Memory B cell (primary cell): ENCODE results near the gene C1orf167.
"Not testable (repeated sequence)": the region's sequence is repeated elsewhere in the genome, so short reads cannot be mapped to it uniquely, and the experiment has no call there.

Source experiments
- ATAC-seq: fragments of 150-1000 bp; cut with Tn5 transposase; 2 replicates; pipeline ENCODE4 v1.10.0; 2021; ENCODE audit warnings: low read depth, mild to moderate bottlenecking, moderate library complexity
- DNase-seq, 2 donors: peaks; one replicate each; pipeline ENCODE4 v3.0.0; 2022; ENCODE audit warnings: low spot score in 2 of 2
- H3K27ac Mint-ChIP-seq: one replicate; pipeline ENCODE4 v1.8.0; 2022; ENCODE audit warnings: mild to moderate bottlenecking, moderate library complexity, mixed read lengths
- H3K27me3 Mint-ChIP-seq: one replicate; pipeline ENCODE4 v1.8.0; 2022; ENCODE audit warnings: mixed read lengths
- H3K36me3 Mint-ChIP-seq: one replicate; pipeline ENCODE4 v1.8.0; 2022; ENCODE audit warnings: mild to moderate bottlenecking, mixed read lengths
- H3K4me1 Mint-ChIP-seq: one replicate; pipeline ENCODE4 v1.8.0; 2022; ENCODE audit warnings: mixed read lengths
- H3K4me3 Mint-ChIP-seq: one replicate; pipeline ENCODE4 v1.8.0; 2022; ENCODE audit warnings: mild to moderate bottlenecking, moderate library complexity, mixed read lengths
- H3K9me3 Mint-ChIP-seq: one replicate; pipeline ENCODE4 v1.8.0; 2022; ENCODE audit warnings: mixed read lengths

C1orf167 gene

DNA sequence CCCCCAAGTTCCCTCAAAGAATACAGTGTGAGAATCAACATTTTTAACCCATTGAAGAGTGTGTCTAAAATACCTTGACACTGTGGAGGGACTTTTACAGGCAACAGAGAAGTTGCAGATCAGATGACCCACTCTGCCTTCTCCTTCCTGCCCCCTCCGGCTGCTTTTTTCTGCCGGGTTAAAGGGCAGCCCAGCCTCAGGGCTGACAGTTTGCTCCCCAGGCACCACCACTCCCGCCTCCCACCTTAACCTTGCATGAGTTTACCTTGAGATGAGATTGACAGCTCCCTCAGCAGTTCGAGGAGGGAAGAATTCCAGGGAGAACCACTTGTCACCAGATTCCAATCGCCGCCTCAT lies 40.6 kb downstream of the C1orf167 start:
- Mint-ChIP-seq H3K4me3 (peak overlapping the region; percentile 90), H3K9me3 (no peaks in the 10 kb centered on the region), H3K36me3 (peaks cover 12% of the 10 kb centered on the region), H3K27me3 (no peaks in the 10 kb centered on the region), H3K4me1 (peaks cover 39% of the 10 kb centered on the region), H3K27ac (peak overlapping the region; percentile 82)
- DNase-seq, result no peak
- no peak for ATAC-seq

DNA sequence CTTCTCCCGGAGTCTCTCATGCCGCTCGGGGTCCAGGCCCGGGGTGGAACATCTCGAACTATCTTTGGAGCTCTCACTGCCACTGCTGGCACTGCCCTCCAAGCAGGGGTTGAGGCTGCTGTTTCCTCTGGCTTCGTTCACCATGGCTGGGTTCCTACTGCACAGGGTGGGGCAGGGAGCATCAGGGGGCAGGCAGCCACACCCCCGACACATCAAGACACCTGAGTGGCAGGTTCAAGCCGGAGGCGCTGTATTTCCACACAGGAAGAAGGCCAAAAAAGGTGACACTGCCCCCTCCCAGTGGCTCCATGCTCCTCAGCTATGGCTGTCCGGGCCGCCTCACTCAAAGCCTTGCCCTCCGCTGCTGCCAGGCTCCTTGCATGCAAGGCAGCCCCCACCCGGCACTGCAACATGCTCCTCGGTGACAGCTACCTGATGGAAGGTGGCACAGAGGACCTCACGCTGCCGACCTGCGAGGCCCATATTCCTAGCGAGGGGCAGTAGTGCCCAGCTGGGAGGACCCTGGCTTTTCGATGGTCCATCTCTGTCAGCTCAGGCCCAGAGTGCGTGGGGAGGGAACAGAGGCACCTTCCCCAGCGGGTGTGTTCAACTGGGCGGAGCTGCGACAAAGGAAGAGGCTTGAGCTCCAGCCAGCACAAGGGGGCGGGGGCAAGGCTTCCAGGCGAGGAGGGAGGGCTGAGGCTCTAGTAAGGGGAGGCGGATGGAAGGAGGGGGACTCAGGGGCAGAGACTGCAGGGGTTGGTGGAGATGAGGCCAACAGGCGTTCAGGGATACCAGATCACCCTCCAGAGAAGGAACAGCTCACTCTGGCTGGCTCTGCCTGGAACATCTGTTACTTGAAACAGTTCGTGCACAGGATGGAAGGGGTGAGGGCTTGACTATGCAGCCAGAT lies 41.2 kb downstream of the C1orf167 start:
- ATAC-seq (peak; percentile 20), DNase-seq (peak; percentile 42 to 56)
- Mint-ChIP-seq H3K27me3 (no peaks in the 10 kb centered on the region), H3K27ac (peak overlapping the region; percentile 82), H3K9me3 (no peaks in the 10 kb centered on the region), H3K4me1 (peaks cover 45% of the 10 kb centered on the region), H3K36me3 (peaks cover 14% of the 10 kb centered on the region), H3K4me3 (peak overlapping the region; percentile 90)

DNA sequence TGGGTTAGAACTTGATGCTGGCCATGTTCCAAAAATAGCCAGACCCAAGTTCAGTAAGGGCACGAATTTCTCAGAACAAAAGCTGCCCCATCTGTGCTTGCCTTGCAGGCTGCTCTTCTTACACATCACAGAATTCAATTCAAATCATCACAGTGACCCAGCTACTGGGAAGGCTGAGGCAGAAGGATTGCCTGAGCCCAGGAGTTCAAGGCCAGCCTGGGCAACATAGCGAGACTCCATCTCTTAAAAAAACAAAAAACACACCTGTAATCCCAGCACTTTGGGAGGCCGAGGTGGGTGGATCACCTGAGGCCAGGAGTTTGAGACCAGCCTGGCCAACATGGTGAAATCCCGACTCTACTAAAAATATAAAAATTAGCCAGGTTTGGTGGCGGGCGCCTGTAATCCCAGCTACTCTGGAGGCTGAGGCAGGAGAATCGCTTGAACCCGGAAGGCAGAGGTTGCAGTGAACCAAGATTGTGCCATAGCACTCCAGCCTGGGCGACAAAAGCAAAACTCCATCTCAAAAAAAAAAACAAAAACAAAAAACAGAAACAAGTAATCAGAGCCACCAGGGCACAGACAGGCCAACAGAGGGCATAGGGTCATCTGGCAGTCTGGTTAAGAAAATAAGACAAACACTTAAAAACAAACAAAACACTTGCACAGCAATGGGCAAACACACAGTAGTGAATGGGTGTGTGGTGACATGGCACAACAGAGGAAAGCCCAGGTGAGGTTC lies 42.1 kb downstream of the C1orf167 start:
- peaks cover 15% of the 10 kb centered on the region for H3K36me3 Mint-ChIP-seq
- not testable (repeated sequence) for H3K27me3 Mint-ChIP-seq, ATAC-seq, DNase-seq, H3K9me3 Mint-ChIP-seq
- H3K4me3 Mint-ChIP-seq, result peak overlapping the region; percentile 94
- peak overlapping the region; percentile 82 for H3K27ac Mint-ChIP-seq
- peaks cover 47% of the 10 kb centered on the region for H3K4me1 Mint-ChIP-seq

DNA sequence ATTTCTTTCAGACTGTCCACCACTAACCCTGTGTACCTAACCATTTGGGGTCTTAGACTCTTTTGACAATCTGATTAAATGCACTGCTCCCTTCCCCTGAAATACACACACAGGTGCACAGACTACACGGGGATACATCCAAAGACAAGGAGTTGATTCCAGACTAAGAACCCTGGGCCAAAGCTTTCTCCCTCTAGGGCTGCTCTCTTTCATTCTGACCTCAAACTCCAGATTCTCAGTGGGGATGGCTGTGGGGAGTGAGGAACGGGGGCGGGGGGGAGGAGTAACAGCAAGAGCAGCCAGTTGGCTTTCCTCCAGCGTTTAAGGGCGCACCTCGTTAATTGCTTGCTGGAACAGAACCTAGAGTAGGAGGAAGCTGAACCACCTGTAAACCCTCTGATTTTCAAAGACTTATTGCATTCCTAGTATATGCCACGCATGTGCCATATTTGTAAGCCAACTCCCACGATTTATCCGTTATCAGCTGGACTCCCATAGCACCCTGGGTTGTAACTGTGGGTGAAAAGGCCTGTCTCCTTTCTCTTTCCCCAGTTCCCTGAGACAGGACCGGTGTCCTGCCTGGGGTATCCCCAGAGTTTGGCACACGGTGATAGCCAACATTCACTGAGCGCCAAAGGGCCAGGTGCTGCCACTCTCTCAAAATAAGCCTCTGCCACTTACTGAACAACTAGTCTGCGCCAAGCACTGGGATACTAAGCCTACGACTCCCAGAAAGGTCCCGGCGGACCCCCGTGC lies 42.9 kb downstream of the C1orf167 start:
- Mint-ChIP-seq H3K4me1 (peaks cover 50% of the 10 kb centered on the region), H3K4me3 (peak overlapping the region; percentile 94), H3K27me3 (no peaks in the 10 kb centered on the region), H3K36me3 (peaks cover 16% of the 10 kb centered on the region), H3K9me3 (no peaks in the 10 kb centered on the region), H3K27ac (peak overlapping the region; percentile 94)
- no peak for DNase-seq
- ATAC-seq, result no peak

DNA sequence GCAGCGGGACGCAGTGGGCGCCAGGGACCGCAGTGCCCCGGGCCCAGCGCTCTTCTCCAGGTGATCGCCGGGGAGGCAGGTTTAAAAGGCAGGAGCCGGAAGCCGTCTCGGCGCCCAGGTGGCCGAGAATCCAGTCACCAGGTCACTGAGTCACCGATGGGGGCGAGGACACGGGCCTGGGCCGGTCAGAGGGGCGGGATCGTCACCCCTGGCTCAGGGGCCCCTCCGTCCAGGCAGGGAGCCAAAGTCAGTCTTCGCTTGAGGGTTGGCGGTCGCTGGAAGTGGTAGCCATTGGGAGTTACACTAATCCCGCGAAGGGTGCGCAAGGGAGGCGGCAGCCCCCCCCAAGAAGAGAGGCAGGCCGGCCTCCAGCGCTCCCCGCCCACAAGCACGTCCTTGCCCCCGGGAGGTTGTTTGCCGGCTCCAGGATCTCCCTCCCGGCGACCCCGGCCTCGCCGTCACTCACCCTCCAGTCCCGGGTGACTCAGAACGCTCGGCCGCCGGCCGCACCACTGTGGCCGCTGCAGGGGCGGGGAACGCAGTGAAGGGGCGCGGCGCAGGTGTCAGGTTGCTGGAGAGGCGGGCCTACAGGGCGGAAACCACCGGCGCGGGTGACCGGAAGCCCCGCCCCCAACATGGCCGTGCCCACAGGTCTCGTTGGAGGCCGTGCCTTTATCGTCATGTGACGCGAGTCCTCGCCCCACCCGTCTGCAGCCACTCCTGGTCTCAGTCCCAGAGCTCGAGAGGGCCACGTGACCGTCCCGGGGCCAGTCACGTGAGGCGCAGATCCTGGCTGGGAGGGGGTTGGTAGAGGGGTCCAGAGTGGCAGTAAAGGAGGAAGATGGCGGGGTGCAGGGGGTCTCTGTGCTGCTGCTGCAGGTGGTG lies 43.7 kb downstream of the C1orf167 start, which contains the start of the genes CLCN6 and MTHFR:
TSS of gene CLCN6 (plus strand) at position 770 of the 885 bp plus-strand sequence. CDS start at position 842, 72 bp downstream.
TSS of gene MTHFR (minus strand) at position 543 of the 885 bp plus-strand sequence. CDS start 2,848 bp downstream, outside the sequence.
- Mint-ChIP-seq H3K4me1 (peaks cover 47% of the 10 kb centered on the region), H3K36me3 (peaks cover 10% of the 10 kb centered on the region), H3K27me3 (no peaks in the 10 kb centered on the region), H3K27ac (peak within 1 kb of the TSS; percentile 94), H3K9me3 (no peaks in the 10 kb centered on the region), H3K4me3 (peak within 1 kb of the TSS; percentile 94)
- ATAC-seq (peak; percentile 85), DNase-seq (peak; percentile 96 to 98)

DNA sequence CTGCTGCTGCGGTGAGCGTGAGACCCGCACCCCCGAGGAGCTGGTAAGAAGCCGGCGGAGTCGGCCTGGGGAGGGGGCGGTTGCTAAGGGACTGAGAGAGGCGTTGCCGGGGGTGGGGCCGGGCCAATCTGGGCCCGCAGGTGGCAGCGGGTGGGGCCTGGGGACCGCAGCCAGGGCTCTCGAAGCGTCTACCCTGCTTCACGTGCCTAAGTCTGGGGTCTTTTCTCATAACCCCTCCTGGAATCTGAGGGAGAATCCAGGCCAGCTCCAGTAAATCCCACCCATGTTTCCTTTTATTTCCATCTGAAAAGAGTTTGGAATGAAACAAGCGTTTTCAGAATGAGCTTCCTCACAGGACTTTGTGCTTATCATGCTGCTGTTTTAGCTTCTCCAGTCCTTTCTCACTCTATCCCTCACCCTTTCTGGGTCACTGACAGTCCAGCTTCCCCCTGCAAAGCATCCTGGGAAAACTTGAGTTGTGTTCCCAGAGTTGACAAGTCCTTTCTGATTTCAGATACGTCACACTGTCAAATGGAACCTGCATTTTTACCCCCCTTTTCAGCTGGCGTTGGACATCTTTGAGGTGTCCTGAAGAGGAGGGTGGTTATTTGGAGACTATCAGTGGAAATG lies 44.4 kb downstream of the C1orf167 start:
- no peaks in the 10 kb centered on the region for H3K27me3 Mint-ChIP-seq
- no peaks in the 10 kb centered on the region for H3K9me3 Mint-ChIP-seq
- ATAC-seq (peak; percentile 64), DNase-seq (no peak)
- H3K4me3 Mint-ChIP-seq, result peak overlapping the region; percentile 94
- peaks cover 8% of the 10 kb centered on the region for H3K36me3 Mint-ChIP-seq
- H3K4me1 Mint-ChIP-seq, result peaks cover 46% of the 10 kb centered on the region
- H3K27ac Mint-ChIP-seq, result peak overlapping the region; percentile 94

DNA sequence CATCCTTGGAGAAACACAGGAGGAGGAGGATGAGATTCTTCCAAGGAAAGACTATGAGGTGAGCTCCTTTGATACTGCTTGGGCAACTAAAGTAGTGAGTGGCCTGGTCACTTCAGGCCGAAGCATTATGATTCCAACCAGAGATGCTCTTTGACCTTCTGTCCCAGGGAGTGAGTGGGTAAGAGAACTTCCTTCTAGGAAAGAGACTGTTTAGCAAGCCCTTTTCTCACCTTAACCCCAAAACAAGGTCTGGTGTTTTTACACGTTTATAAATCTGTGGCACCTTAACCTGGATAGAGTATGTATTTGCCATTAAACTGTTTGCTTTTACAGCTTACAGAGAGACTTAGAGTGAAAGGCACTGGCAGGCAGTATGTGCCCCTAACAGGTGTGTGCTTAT lies 45.1 kb downstream of the C1orf167 start:
- Mint-ChIP-seq H3K4me3 (peak overlapping the region; percentile 94), H3K9me3 (no peaks in the 10 kb centered on the region), H3K4me1 (peaks cover 46% of the 10 kb centered on the region), H3K27me3 (no peaks in the 10 kb centered on the region), H3K27ac (peak overlapping the region; percentile 94), H3K36me3 (peaks cover 12% of the 10 kb centered on the region)
- DNase-seq, result no peak
- ATAC-seq, result no peak

DNA sequence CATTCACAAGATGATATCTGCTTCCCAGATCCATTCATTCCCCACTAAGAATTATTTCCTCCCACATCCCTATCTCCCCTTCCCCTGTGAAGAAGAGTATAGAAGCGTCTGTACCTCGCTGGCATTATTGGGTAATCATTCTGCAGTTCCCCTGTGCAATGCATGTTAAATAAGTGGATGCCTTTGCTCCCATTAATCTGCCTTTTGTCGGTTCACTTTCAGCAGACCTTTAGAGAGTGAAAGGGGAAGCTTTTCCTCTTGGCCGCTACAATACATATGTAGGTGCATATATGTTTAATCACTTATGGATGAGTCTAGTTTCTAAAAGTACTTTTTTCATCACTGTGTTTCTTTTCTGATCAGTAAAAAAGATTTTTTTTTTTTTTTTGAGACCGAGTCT lies 51.0 kb downstream of the C1orf167 start:
- Mint-ChIP-seq H3K27ac (no peak overlapping the region), H3K9me3 (no peaks in the 10 kb centered on the region), H3K36me3 (peaks cover 29% of the 10 kb centered on the region), H3K4me1 (peaks cover 28% of the 10 kb centered on the region), H3K4me3 (no peak overlapping the region), H3K27me3 (no peaks in the 10 kb centered on the region)
- DNase-seq (no peak), ATAC-seq (no peak)

DNA sequence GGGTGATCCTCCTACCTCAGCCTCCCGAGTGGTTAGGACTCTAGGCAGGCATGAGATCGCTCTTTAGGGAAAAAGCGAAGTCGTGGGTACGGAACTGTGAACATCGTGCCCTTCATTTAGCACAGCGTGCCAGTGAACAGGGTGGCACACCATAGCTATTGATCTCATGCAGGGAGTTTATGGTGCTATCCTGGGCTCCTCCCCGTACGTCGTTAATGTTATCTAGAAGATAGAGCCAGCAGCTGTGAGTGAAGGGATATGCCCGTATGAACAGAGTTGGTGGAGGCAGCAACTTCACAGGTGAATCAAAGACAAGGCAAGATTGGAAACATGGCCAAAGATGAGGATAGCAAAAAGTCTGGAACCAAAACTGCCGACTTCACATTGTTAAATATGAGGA lies 55.2 kb downstream of the C1orf167 start:
- no peak overlapping the region for H3K4me3 Mint-ChIP-seq
- no peaks in the 10 kb centered on the region for H3K9me3 Mint-ChIP-seq
- peaks cover 16% of the 10 kb centered on the region for H3K4me1 Mint-ChIP-seq
- peaks cover 34% of the 10 kb centered on the region for H3K36me3 Mint-ChIP-seq
- ATAC-seq, result no peak
- H3K27me3 Mint-ChIP-seq, result no peaks in the 10 kb centered on the region
- DNase-seq, result no peak
- no peak overlapping the region for H3K27ac Mint-ChIP-seq

DNA sequence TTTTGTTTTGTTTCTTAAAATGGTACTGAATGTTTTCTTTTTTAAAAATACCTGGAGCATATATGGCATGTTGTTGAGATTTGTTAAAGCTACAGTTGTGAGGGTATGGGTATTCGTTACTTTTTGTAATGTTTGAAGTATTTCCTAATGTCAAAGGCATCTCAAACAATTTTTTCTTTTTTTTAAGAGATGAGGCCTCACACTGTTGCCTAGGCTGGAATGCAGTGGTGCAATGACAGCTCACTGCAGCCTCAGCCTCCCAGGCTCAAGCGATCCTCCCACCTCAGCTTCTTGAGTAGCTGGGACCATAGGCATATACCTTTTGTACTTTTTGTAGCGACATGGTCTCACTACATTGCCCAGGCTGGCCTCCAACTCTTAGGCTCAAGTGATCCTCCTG lies 60.1 kb downstream of the C1orf167 start:
- DNase-seq (no peak), ATAC-seq (no peak)
- no peaks in the 10 kb centered on the region for H3K9me3 Mint-ChIP-seq
- peaks cover 34% of the 10 kb centered on the region for H3K36me3 Mint-ChIP-seq
- H3K4me1 Mint-ChIP-seq, result peaks cover 2% of the 10 kb centered on the region
- peak overlapping the region; percentile 14 for H3K27ac Mint-ChIP-seq
- no peak overlapping the region for H3K4me3 Mint-ChIP-seq
- no peaks in the 10 kb centered on the region for H3K27me3 Mint-ChIP-seq

DNA sequence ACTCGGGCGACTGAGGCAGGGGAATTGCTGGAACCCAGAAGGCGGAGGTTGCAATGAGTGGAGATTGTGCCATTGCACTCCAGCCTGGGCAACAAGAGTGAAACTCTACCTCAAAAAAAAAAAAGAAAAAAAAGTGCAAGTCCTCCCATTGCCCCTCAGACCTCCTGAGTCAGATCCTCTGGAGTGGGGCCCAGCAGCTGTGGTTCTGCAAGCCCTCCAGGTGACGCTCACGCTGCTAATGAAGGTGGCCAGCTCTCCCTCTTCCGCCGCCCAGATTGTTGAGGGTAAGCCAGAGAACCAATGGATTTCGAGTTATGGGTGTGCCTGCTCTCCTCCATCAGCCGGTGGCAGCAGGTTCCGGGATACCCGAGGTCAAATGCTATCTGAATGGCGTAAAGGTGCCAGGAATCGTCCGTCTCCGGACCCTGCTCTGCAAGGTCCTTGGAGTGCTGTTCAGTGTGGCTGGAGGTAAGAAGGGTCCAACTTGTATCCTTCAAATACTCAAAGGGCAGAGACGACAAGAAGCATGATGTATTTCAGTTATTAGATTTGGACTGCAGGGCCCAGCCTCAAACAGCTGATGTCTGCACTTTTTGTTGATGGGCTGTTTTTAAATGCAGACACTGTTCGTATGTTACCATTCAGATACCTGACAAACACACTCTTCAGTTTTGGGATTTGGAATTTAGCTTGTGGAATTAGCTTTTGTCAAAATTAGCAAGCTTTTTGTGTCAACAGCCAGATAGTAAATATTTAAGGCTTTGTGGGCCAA lies 61.6 kb downstream of the C1orf167 start:
- no peak for DNase-seq
- H3K4me1 Mint-ChIP-seq, result no peaks in the 10 kb centered on the region
- no peak for ATAC-seq
- H3K36me3 Mint-ChIP-seq, result peaks cover 38% of the 10 kb centered on the region
- H3K4me3 Mint-ChIP-seq, result no peak overlapping the region
- H3K27ac Mint-ChIP-seq, result no peak overlapping the region
- no peaks in the 10 kb centered on the region for H3K27me3 Mint-ChIP-seq
- no peaks in the 10 kb centered on the region for H3K9me3 Mint-ChIP-seq

DNA sequence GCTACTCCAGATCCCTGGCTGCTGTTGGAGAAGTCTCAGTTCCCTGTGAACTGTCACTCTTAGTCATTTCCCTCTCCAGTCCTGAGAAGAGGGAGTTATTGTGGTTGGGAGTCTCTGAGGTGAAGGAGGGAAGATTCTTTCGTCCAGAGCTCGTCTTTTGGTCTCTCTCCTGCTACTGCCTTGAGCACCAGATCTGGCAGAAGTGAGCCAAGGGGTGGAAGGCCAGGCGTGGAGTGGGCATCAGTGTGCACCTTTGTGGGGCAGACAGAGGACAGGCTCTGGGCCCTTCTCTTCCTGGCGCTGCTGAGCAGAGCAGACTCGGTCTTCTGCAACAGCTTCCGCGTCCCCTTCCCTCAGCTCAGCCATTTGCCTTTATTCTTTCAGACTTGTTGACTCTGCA lies 63.1 kb downstream of the C1orf167 start:
- Mint-ChIP-seq H3K9me3 (no peaks in the 10 kb centered on the region), H3K27me3 (no peaks in the 10 kb centered on the region), H3K36me3 (peaks cover 37% of the 10 kb centered on the region), H3K27ac (no peak overlapping the region), H3K4me3 (no peak overlapping the region), H3K4me1 (no peaks in the 10 kb centered on the region)
- ATAC-seq (no peak), DNase-seq (no peak)
